ENCODE results near the gene HMGA1.
"Not testable (repeated sequence)": the region's sequence is repeated elsewhere in the genome, so short reads cannot be mapped to it uniquely, and the experiment has no call there.

The HMGA1 gene

GRCh38 chr6:34260576-34261267 lies 24.0 kb downstream of the HMGA1 start:
- no peak for DNase-seq (ENCODE audit: low read depth, low spot score)

- DNase-seq (ENCODE audit: low read depth, low spot score), result not testable (repeated sequence)
These were observed 26.8 kb downstream of the HMGA1 start for GRCh38 chr6:34263484-34263883.

DNA sequence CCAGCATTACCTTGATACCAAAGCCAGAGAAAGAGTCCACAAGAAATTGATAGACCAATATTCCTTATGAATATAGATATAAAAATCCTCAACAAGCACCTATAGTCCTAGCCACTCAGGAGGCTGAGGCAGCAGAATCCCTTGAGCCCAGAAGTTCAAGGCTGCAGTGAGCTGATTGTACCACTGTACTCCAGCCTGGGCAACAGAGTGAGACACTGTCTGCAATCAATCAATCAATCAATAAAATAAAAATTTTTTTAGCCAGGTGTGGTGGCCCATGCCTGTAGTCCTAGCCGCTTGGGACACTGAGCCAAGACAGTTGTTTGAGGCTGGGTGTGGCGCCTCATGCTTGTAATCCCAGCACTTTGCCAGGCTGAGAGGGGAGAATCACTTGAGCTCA lies 31.1 kb downstream of the HMGA1 start:
- DNase-seq (ENCODE audit: low read depth, low spot score), result no peak

DNA sequence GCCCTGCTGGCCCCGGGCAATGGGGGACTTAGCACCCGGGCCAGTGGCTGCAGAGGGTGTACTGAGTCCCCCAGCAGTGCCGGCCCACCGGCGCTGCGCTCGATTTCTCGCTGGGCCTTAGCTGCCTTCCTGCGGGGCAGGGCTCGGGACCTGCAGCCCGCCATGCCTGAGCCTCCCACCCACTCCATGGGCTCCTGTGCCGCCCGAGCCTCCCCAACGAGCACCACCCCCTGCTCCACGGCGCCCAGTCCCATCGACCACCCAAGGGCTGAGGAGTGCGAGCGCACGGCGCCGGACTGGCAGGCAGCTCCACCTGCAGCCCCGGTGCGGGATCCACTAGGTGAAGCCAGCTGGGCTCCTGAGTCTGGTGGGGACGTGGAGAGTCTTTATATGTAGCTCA lies 32.5 kb downstream of the HMGA1 start:
- not testable (repeated sequence) for DNase-seq (ENCODE audit: low read depth, low spot score)

DNA sequence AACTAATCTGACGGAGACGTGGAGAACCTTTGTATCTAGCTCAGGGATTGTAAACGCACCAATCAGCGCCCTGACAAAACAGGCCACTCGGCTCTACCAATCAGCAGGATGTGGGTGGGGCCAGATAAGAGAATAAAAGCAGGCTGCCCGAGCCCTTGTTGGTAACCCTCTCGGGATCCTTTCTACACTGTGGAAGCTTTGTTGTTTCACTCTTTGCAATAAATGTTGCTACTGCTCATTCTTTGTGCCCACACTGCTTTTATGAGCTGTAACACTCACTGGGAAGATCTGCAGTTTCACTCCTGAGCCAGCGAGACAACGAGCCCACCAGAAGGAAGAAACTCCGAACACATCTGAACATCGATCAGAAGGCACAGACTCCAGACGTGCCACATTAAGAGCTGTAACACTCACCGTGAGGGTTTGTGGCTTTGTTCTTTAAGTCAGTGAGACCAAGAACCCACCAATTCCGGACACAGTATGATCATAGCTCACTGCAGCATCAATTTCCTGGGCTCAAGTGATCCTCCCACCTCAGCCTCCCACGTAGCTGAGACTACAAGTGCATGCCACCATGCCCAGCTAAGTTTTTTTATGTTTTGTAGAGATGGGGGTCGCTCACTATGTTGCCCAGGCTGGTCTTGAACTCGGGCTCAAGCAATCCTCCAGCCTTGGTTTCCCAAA lies 33.1 kb downstream of the HMGA1 start:
- DNase-seq (ENCODE audit: low read depth, low spot score), result not testable (repeated sequence)

- DNase-seq (ENCODE audit: low read depth, low spot score), result peak; percentile 46
These were observed 35.6 kb downstream of the HMGA1 start for GRCh38 chr6:34272013-34272926.

- peak; percentile 29 for DNase-seq (ENCODE audit: low read depth, low spot score)
These were observed 36.7 kb downstream of the HMGA1 start for GRCh38 chr6:34273242-34273805.

GRCh38 chr6:34274129-34274528 lies 37.5 kb downstream of the HMGA1 start:
- no peak for DNase-seq (ENCODE audit: low read depth, low spot score)

DNA sequence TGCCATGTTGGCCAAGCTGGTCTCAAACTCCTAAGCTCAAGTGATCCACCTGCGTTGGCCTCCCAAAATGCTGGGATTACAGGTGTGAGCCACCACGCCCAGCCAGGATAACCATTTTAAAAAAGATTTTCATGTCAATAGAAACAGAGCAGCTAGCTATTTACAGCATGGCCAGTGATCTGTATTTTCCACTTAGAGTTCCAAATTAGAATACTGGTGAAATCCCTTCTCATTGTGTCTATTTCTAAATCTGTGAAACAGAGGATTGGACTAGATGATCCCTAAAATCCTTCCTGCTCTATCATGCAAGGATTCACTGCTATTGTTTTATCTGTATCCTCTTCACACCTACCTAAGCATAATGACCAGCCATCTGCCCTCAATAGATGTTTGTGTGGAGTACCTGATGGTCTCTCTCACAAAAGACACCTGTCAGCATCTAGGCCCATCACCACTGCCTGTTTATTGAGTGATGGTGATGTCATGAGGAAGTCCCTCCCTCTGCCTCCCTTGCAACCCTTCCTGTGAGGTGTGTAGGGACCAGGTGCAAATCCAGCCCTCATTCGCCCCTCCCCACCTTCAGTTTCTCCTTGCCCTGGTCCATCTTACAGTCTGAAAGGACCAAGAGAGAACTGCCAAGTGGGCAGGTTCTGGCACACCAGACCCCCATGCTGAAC lies 38.6 kb downstream of the HMGA1 start:
- DNase-seq (ENCODE audit: low read depth, low spot score), result no peak

- no peak for DNase-seq (ENCODE audit: low read depth, low spot score)
These were observed 39.5 kb downstream of the HMGA1 start for GRCh38 chr6:34276191-34276590.

- no peak for DNase-seq (ENCODE audit: low read depth, low spot score)
These were observed 40.4 kb downstream of the HMGA1 start for GRCh38 chr6:34276881-34277762.

DNA sequence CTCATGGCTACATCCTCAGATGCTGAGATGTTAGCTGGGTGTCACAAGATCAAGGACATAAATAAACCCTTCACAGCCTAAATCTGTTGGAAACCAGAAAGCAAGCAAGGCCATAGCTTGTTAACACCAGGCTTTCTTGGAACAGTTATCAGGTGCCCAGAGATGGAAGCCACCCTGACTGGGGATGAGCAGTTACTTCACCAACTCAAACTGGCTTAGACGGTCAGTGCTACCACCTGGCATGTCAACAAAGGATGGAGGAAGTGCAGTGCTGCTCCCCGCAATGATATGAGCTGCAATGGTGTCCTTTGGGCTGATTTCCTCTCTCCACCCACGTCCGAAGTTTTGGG lies 41.1 kb downstream of the HMGA1 start:
- no peak for DNase-seq (ENCODE audit: low read depth, low spot score)

GRCh38 chr6:34278833-34279232 lies 42.2 kb downstream of the HMGA1 start:
- no peak for DNase-seq (ENCODE audit: low read depth, low spot score)

DNA sequence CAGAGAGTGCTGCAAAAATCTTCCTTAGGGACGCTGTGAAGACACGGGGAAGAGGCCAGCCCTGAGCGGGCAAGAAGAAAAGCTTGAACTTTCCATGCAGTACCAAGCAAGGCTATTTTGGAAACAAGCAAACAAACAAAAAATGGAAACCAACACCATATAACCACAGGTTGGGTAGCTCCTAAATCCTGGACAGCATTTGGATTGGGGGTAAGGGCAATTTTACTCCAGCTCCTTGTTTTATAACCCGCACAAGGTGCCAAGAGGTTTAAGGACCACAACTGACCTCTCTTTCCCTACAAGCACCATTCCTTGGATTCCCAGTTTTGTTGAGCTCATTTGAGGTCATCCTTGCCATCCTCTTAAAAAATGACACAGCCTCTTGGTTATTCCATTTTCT lies 43.5 kb downstream of the HMGA1 start:
- no peak for DNase-seq (ENCODE audit: low read depth, low spot score)

DNA sequence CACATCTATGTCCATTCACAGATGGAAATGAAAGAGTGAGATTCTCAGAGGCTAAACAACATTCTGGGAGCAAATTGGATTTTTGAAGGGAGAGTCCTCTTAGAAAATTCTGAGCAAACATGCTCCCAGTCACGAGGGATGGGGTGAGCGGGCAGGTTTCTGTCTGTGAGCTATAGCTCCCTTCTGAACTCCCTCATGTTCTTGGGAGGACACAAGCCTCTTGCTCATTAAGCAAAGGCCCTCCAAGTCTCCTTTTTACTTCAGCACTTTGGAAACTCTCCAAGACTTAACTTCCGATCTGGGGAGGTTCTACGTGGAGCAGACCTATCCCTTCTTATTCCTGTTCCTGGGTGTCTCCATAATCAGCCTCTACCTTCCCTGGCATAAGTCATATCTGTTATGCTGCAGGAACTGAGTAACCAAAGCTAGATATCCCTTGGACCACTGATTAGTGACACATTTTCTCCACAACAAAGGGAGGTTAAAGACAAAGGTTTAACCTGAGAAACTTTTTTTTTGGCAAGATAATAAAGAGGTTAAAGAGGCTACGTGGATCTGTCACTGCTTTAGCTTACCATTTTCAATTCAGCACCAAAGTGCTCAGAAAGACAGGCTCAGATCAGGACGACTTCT lies 45.1 kb downstream of the HMGA1 start:
- DNase-seq (ENCODE audit: low read depth, low spot score), result no peak

DNA sequence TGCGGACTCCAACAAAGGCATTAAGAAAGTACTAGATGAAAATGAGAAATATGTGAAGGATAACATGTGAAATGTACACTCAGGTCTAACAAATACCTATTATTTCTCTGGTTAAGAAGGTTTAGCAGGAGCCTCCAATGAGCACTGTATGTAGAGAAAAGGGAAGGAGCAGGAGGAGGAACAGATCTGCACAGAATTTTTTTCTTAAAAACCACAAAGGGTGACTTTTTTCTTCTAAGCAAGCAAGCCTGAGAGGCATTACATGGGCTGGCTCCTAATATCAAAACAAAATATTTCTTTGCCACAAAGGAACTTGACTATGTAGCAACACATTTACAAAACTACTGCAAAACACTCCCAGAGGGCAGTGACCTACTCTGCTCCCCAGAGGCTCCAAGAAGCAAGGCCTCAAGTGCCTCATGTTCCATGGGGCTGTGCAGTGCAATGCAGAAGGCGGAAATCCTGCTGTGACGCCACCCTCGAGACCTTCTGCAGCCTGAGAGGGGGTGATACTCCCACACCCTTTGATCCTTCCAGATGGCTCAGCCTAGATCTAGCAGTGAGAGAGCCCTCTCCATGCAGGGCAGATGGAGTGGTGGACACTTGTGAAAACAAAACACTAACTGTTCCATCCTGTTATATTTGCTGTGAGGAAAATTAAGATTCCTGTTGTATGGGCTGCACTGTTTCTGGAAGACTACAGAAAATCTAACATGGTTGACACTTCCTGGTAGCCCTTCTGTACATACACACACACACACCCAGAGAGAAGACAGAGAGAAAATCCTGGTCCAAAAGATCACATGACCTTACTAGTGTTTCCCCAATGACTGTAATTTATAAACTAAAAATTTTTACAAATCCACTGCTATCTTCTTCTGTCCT lies 48.1 kb downstream of the HMGA1 start:
- no peak for DNase-seq (ENCODE audit: low read depth, low spot score)

GRCh38 chr6:34285448-34286164 lies 48.9 kb downstream of the HMGA1 start:
- no peak for DNase-seq (ENCODE audit: low read depth, low spot score)

DNA sequence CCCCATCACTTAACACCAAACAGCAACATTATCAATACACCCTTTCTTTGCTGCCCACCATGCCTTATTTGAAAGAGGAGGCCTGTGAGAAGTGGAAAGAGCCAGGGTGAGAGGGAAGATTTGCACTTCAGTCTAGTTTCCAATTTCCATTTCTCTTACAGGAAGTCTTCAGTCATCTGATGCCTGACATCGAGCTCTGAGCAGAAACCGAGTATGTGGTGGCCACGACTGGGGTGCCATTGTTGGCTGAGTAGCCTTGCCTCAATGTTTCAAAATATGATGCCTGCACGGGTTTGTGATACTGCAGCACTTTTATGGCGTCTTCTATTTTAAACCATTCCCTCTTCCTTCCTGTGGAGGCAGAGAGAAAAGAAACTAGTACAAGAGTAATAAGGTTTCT lies 51.9 kb downstream of the HMGA1 start:
- DNase-seq (ENCODE audit: low read depth, low spot score), result no peak

All from ELF-1 (cell line).